Upper lobe of right lung (tissue), 1 donor: ENCODE data around the gene PSME4. TPM values are rescaled to one million over a fixed set of nuclear protein-coding genes. Genes with fewer than 3 reads are reported as not detected.
"Not testable (repeated sequence)": the region's sequence is repeated elsewhere in the genome, so short reads cannot be mapped to it uniquely, and the experiment has no call there.

Experiments
- ATAC-seq: fragments of 200-7000 bp; cut with Tn5 transposase; one replicate; pipeline ENCODE4 v1.9.1; 2020; ENCODE audit warnings: mild to moderate bottlenecking, moderate library complexity
- DNase-seq: peaks from one replicate; pipeline ENCODE4 v3.0.0-alpha.2; 2020
- H3K27ac ChIP-seq: fragments of 200-600 bp; one replicate; pipeline ENCODE4 v1.8.0; 2022
- H3K27me3 ChIP-seq: fragments of 200-600 bp; one replicate; pipeline ENCODE4 v1.8.0; 2022; ENCODE audit warnings: mild to moderate bottlenecking
- H3K36me3 ChIP-seq: fragments of 200-600 bp; one replicate; pipeline ENCODE4 v1.8.0; 2022
- H3K4me1 ChIP-seq: fragments of 200-600 bp; one replicate; pipeline ENCODE4 v1.8.0; 2022
- H3K4me3 ChIP-seq: fragments of 200-600 bp; one replicate; pipeline ENCODE4 v1.8.0; 2022; ENCODE audit warnings: mild to moderate bottlenecking
- H3K9me3 ChIP-seq: fragments of 200-600 bp; one replicate; pipeline ENCODE4 v1.8.0; 2022
- intact Hi-C: fragments of 100-400 bp; cut with DNase I; formaldehyde crosslinking; loops from one replicate; pipeline ENCODE4 v1.11.0; 2022
- total RNA-seq: library from RNA; stranded (reverse); fragmentation: NEBNext Ultra II Directional; extraction: Animal tissue kit (Norgen Biotek cat#: 25700); gene quantifications from one replicate; pipeline ENCODE4 v1.2.1, GENCODE V29; 2021
- TF ChIP-seq, protein P1 (sequence below): fragments of 200-600 bp; IDR thresholded peaks from one replicate; pipeline ENCODE4 v1.8.0; 2022; ENCODE audit warnings: antibody characterized with exemption
- donor health status: DM: no; HTN: yes; CAD: no; lungs with severe emphysema.

The PSME4 gene
- total RNA-seq, 1 donor from 2014 or later = 44.5 TPM

DNA sequence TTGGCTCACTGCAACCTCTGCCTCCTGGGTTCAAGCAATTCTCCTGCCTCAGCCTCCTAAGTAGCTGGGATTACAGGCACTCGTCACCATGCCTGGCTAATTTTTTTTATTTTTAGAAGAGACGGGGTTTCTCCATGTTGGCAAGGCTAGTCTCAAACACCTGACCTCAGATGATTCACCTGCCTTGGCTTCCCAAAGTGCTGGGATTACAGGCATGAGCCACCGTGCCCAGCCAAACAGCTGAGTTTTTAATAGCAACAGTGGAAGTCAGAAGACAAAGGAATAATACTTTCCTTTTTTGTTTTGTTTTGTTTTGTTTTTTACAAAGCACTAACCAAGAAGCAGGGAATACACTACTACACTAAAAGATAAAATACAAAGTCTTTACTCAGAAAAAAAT, 127.9 kb downstream of the PSME4 start:
- Histone ChIP-seq H3K27ac (no peak overlapping the region), H3K27me3 (no peaks in the 10 kb centered on the region), H3K4me1 (no peaks in the 10 kb centered on the region), H3K36me3 (no peaks in the 10 kb centered on the region), H3K9me3 (no peaks in the 10 kb centered on the region), H3K4me3 (no peak overlapping the region)
- intact Hi-C loops = no loop called here
- TF ChIP-seq, protein P1, sequence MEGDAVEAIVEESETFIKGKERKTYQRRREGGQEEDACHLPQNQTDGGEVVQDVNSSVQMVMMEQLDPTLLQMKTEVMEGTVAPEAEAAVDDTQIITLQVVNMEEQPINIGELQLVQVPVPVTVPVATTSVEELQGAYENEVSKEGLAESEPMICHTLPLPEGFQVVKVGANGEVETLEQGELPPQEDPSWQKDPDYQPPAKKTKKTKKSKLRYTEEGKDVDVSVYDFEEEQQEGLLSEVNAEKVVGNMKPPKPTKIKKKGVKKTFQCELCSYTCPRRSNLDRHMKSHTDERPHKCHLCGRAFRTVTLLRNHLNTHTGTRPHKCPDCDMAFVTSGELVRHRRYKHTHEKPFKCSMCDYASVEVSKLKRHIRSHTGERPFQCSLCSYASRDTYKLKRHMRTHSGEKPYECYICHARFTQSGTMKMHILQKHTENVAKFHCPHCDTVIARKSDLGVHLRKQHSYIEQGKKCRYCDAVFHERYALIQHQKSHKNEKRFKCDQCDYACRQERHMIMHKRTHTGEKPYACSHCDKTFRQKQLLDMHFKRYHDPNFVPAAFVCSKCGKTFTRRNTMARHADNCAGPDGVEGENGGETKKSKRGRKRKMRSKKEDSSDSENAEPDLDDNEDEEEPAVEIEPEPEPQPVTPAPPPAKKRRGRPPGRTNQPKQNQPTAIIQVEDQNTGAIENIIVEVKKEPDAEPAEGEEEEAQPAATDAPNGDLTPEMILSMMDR = no peak
- no peak for ATAC-seq
- no peak for DNase-seq

DNA sequence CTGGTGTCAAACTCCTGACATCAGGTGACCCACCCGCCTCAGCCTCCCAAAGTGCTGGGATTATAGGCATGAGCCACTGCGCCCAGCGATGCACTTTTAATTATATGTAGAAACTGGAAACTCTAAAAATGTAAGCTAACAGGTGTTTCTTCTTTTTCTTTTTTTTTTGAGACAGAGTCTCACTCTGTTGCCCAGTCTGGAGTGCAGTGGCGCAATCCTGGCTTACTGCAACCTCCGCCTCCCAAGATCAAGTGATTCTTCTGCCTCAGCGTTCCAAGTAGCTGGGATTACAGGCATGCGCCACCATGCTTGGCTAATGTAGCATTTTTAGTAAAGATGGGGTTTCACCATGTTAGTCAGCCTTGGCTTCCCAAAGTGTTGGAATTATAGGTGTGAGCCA, 129.1 kb downstream of the PSME4 start:
- H3K36me3 ChIP-seq, H3K9me3 ChIP-seq, DNase-seq, intact Hi-C loops, H3K4me3 ChIP-seq, H3K4me1 ChIP-seq, H3K27ac ChIP-seq, H3K27me3 ChIP-seq, ATAC-seq: not testable (repeated sequence)

DNA sequence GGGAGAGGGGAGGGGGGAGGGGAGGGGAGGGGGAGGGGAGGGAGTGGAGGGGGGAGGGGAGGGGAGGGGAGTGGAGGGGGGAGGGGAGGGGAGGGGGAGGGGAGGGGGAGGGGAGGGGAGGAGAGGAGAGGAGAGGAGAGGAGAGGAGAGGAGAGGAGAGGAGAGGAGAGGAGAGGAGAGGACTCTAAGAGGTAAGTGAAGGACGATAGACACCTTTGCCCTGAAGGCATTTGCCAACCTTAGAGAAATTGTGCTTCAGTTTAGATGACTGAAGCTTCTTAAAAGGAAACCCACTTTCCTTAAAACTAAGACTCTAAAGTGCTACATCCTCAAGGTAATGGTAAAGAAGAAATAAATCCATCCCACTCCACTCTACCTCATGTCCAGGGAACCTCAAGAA, 130.2 kb downstream of the PSME4 start:
- Histone ChIP-seq H3K4me1 (no peaks in the 10 kb centered on the region), H3K27ac (no peak overlapping the region), H3K4me3 (no peak overlapping the region), H3K36me3 (no peaks in the 10 kb centered on the region), H3K9me3 (no peaks in the 10 kb centered on the region), H3K27me3 (no peaks in the 10 kb centered on the region)
- intact Hi-C loops = no loop called here
- ATAC-seq (no peak), DNase-seq (no peak)
- TF ChIP-seq, protein P1 = no peak

DNA sequence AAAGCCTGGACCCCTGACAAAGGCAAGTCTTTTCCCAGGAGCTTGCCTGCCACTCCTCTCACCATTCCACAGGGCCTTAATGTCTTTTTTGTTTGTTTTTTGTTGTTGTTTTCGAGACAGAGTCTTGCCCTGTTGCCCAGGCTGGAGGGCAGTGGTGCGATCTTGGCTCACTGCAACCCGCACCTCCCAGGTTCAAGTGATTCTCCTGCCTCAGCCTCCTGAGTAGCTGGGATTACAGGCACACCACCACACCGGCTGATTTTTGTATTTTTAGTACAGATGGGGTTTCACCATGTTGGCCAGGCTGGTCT, 140.9 kb downstream of the PSME4 start:
- H3K36me3 ChIP-seq, intact Hi-C loops, H3K4me3 ChIP-seq, DNase-seq, H3K27ac ChIP-seq, ATAC-seq, H3K9me3 ChIP-seq, H3K27me3 ChIP-seq: not testable (repeated sequence)
- peaks cover 11% of the 10 kb centered on the region for H3K4me1 ChIP-seq

- no peaks in the 10 kb centered on the region for H3K27me3 ChIP-seq
- no peak overlapping the region for H3K4me3 ChIP-seq
- TF ChIP-seq, protein P1 = no peak
- ATAC-seq (no peak), DNase-seq (no peak)
- peaks cover 6% of the 10 kb centered on the region for H3K36me3 ChIP-seq
- H3K27ac ChIP-seq = no peak overlapping the region
- H3K9me3 ChIP-seq = no peaks in the 10 kb centered on the region
- H3K4me1 ChIP-seq = peaks cover 11% of the 10 kb centered on the region
- intact Hi-C loops = no loop called here
Measured at GRCh38 chr2:53829273-53829979, 141.4 kb downstream of the PSME4 start.

- TF ChIP-seq, protein P1 = no peak
- H3K36me3 ChIP-seq = peaks cover 6% of the 10 kb centered on the region
- H3K4me1 ChIP-seq = peaks cover 11% of the 10 kb centered on the region
- ATAC-seq = no peak
- no peak for DNase-seq
- H3K27ac ChIP-seq = no peak overlapping the region
- H3K4me3 ChIP-seq = no peak overlapping the region
- no peaks in the 10 kb centered on the region for H3K27me3 ChIP-seq
- H3K9me3 ChIP-seq = no peaks in the 10 kb centered on the region
- intact Hi-C loops = no loop called here
Measured at GRCh38 chr2:53828331-53828730, 142.5 kb downstream of the PSME4 start.
